ENCODE results near the gene SYNE3. TPM values are rescaled to one million over a fixed set of nuclear protein-coding genes. Genes with fewer than 3 reads are reported as not detected.

SYNE3 gene
- total and polyA plus RNA-seq, 10 of the 15 experiments (the other 5 are each of a cell fraction or from before 2014, with no cell fraction given), result 1.4 to 44.1 (median 13.4) TPM

DNA sequence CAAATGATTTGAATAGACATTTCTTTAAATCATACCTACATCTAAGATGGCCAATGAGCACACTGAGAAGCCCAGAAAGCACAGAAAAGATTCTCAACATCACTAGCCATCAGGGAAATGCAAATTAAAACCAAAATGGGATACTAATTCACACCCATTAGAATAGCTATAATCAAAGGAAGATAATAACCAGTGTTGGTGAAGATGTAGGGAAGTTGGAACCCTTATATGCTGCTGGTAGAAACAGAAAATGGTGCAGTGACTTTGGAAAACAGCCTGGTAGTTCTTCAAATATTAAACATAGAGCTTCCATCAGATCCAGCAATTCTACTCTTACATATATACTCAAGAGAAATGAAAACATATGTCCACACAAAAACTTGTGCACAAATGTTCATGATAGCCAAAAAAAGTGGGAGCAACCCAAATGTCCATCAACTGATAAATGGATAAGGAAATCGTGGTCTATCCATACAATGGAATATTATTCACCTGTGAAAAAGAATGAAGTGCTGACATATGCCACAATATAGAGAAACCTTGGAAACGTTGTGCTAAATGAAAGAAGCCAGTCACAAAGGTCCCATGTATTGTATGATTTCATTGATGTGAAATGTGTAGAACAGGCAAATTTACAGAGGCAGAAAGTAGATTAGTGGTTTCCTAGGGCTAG lies 24.4 kb downstream of the SYNE3 start (continued):
- TF ChIP-seq, protein P1, sequence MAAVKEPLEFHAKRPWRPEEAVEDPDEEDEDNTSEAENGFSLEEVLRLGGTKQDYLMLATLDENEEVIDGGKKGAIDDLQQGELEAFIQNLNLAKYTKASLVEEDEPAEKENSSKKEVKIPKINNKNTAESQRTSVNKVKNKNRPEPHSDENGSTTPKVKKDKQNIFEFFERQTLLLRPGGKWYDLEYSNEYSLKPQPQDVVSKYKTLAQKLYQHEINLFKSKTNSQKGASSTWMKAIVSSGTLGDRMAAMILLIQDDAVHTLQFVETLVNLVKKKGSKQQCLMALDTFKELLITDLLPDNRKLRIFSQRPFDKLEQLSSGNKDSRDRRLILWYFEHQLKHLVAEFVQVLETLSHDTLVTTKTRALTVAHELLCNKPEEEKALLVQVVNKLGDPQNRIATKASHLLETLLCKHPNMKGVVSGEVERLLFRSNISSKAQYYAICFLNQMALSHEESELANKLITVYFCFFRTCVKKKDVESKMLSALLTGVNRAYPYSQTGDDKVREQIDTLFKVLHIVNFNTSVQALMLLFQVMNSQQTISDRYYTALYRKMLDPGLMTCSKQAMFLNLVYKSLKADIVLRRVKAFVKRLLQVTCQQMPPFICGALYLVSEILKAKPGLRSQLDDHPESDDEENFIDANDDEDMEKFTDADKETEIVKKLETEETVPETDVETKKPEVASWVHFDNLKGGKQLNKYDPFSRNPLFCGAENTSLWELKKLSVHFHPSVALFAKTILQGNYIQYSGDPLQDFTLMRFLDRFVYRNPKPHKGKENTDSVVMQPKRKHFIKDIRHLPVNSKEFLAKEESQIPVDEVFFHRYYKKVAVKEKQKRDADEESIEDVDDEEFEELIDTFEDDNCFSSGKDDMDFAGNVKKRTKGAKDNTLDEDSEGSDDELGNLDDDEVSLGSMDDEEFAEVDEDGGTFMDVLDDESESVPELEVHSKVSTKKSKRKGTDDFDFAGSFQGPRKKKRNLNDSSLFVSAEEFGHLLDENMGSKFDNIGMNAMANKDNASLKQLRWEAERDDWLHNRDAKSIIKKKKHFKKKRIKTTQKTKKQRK (IDR thresholded peaks at IDR 0.05; ENCODE audit: low read depth, low read length), result no peak
- TF ChIP-seq ELK1 (IDR thresholded peaks at IDR 0.05; ENCODE audit: low read depth, low read length), result no peak

- intact Hi-C loops (cut with micrococcal nuclease; ENCODE audit: unreplicated experiment), result no loop called here
- H3K4me1 ChIP-seq (ENCODE audit: control insufficient read depth, insufficient read depth, low read length), result peaks cover 31% of the 10 kb centered on the region
- H3K79me2 ChIP-seq (ENCODE audit: control insufficient read depth, insufficient read depth, low read length), result peaks cover 69% of the 10 kb centered on the region
- 96% methylated on average over 10 of the region's 10 CpGs for WGBS (ENCODE audit: insufficient coverage, insufficient replicate concordance, low lambda C conversion rate, missing lambda C conversion rate)
- SMC1A ChIA-PET (ENCODE audit: uncharacterized antibody, unreplicated experiment), result interaction anchor here (0.6 to 8.8 kb wide), 7 partner anchors 11 to 46 kb away, joined by 3 to 64 read pairs (median 3); no protein-coding TSS in a partner anchor
- FAIRE-seq, result no peak
- no peaks in the 10 kb centered on the region for H4K20me1 ChIP-seq (ENCODE audit: control insufficient read depth, insufficient read depth)
- no peak overlapping the region for H3K4me2 ChIP-seq (ENCODE audit: control insufficient read depth, insufficient read depth)
- no peak overlapping the region for H3K4me3 ChIP-seq
- no peak for ATAC-seq
- in situ Hi-C loops (cut with MboI), result no loop called here
- H3K36me3 ChIP-seq (ENCODE audit: control insufficient read depth in 2 of 2, insufficient read depth in 2 of 2, low read length in 1 of 2), result peaks cover 1 to 7% of the 10 kb centered on the region in 2 experiments; a peak in 2 of 4 replicates
- H3K9ac ChIP-seq (ENCODE audit: control insufficient read depth, insufficient read depth, low read length), result no peak overlapping the region
- CTCF ChIA-PET, result interaction anchor here (1.0 to 1.3 kb wide), 5 partner anchors 16 to 64 kb away, joined by 3 to 6 read pairs (median 4); no protein-coding TSS in a partner anchor
- POLR2A ChIA-PET, result interaction anchor here (0.9 kb wide), 1 partner anchor 24 kb away, joined by 4 read pairs; no protein-coding TSS in a partner anchor
- no peak overlapping the region for H3K27ac ChIP-seq (ENCODE audit: control insufficient read depth, insufficient read depth)
- H3K9me3 ChIP-seq (replicated peaks; ENCODE audit: control insufficient read depth, insufficient read depth, low read length), result no peaks in the 10 kb centered on the region; the same call in 1 of the 3 replicates
- H2AFZ ChIP-seq (ENCODE audit: control insufficient read depth, low read depth, low read length), result no peak overlapping the region
- BruUV-seq (replicated peaks), result no TSS peak
- no peak for DNase-seq (ENCODE audit: low read depth, low spot score)
- RAD21 ChIA-PET (ENCODE audit: unreplicated experiment), result interaction anchor here (0.8 to 6.5 kb wide), 4 partner anchors 10 to 40 kb away, joined by 3 to 49 read pairs (median 3); partner anchors contain the start of gene SYNE3
- H3K27me3 ChIP-seq (replicated peaks in 1 of 2; ENCODE audit: control insufficient read depth in 2 of 2, insufficient read depth in 2 of 2, low read length in 1 of 2), result no peaks in the 10 kb centered on the region
- no peak for TF ChIP-seq SUZ12 (IDR thresholded peaks at IDR 0.05; ENCODE audit: unreplicated experiment)
- TF ChIP-seq POLR2A (IDR thresholded peaks at IDR 0.05; ENCODE audit: low read depth, low read length), result no peak
- TF ChIP-seq YBX1 (IDR thresholded peaks at IDR 0.05), result no peak
- no peak for TF ChIP-seq CREB1 (IDR thresholded peaks at IDR 0.05; ENCODE audit: low read depth)
- no peak for TF ChIP-seq STAT1 (conservative IDR thresholded peaks at IDR 0.05)
- no peak for TF ChIP-seq RELA (IDR thresholded peaks at IDR 0.05; ENCODE audit: borderline replicate concordance, partially characterized antibody)
- TF ChIP-seq KDM1A (IDR thresholded peaks at IDR 0.05; ENCODE audit: borderline replicate concordance), result no peak
- no peak for TF ChIP-seq ZBTB11 (CRISPR knock-in tag; IDR thresholded peaks at IDR 0.05)
- TF ChIP-seq SRF (IDR thresholded peaks at IDR 0.05; ENCODE audit: low read depth in 2 of 2, low read length in 2 of 2), result no peak
- no peak for TF ChIP-seq GABPA (IDR thresholded peaks at IDR 0.05; ENCODE audit: low read depth)
- no peak for TF ChIP-seq HDAC6 (IDR thresholded peaks at IDR 0.05; ENCODE audit: unreplicated experiment)
Measured at GRCh38 chr14:95490727-95491451, 25.6 kb downstream of the SYNE3 start.

All from GM12878 (cell line).